Measurements from ENCODE around the gene KAT2B.

Gene KAT2B

GRCh38 chr3:20066850-20067617 is 26.8 kb downstream of the KAT2B start:
- no peak for DNase-seq

DNA sequence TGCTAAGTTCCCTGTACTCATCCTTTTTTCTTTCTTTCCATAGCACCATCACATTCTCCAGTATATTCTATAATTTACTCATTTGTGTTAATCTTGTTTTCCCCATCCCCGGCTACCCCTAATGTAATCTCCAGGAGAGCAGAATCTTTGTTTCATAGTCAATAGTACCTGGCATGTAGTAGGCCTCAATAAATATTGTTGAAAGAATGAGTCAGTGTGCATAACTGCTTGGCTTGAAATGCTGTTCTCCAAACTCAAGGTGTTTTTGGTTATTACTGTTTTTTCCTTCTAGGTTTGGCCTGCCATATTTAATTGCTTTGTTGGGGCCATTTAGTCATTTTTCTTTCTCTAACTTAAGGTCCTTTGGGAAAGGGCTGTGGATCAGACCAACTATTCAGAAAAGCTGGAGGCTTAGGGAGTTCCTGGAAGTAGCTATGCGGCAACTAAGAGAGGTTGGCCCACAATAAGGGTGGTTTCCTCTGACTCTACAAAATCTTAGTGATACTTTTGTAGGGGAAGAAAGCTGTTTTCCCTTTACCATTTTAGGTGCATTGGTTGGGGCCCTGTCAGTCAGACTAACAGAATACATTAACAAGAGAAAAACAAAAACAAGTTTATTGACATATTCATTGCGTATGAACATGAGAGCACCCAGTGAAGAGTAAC is 28.4 kb downstream of the KAT2B start:
- DNase-seq, result no peak

DNA sequence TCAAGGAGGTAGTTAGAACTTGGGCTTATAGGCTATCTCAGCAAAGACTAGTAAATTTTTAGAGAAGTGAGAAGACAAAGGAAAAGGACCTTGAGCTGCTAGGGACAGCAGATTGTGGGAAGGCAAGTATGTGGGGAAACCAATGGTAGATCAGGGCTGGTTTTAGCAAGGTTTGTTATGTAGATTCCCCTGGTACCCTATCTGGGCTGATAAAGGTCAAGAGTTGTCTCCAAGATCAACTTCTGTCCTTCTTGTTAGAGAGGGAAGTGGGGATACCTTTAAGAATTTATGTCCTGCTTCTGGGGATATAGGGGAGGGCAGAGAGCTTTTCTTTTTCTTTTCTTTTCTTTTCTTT is 28.9 kb downstream of the KAT2B start:
- DNase-seq, result no peak

DNA sequence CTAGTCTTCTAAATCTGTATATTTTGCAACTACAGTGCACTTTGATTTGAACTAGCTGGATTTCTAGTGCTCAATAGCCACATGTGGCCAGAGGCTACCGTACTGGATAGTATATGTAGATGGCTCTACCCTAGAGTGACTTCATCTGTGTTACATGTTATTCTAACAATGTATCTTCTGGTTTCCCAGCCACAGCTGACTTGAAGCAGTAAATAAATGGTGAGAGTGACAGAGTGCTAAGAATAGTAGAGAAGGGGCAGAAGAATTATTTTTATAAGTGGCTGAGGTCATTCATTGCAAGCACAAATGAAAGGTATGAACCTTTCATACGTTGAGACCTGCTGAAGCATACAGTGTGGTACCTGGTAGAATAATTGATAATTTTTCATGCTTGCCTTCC is 30.9 kb downstream of the KAT2B start:
- DNase-seq, result no peak

GRCh38 chr3:20072422-20072821 is 32.2 kb downstream of the KAT2B start:
- DNase-seq, result no peak

DNA sequence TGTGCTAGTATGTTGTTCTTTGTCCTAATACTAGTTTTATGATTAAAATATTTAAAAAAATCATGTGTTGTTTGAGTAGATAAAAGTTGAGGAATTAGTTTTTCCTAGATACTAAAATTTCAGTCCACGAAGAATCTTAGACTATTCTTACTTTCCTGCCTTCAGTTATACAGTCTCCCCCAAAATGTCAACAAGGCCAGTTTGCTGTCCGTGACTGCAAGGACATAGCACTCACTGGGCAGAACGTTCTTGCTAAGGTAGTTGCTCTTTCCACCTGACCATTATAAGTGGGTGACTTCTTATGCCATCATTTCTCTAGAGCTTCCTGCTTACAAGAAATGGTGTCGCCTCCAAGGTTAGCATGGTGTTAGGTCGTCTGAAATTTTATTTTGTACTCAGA is 32.8 kb downstream of the KAT2B start:
- DNase-seq, result no peak

GRCh38 chr3:20073683-20074082 is 33.4 kb downstream of the KAT2B start:
- DNase-seq, result no peak

- DNase-seq, result no peak
Measured at GRCh38 chr3:20074226-20075063, 34.2 kb downstream of the KAT2B start.

- DNase-seq, result no peak
Measured at GRCh38 chr3:20075197-20075596, 35.0 kb downstream of the KAT2B start.

DNA sequence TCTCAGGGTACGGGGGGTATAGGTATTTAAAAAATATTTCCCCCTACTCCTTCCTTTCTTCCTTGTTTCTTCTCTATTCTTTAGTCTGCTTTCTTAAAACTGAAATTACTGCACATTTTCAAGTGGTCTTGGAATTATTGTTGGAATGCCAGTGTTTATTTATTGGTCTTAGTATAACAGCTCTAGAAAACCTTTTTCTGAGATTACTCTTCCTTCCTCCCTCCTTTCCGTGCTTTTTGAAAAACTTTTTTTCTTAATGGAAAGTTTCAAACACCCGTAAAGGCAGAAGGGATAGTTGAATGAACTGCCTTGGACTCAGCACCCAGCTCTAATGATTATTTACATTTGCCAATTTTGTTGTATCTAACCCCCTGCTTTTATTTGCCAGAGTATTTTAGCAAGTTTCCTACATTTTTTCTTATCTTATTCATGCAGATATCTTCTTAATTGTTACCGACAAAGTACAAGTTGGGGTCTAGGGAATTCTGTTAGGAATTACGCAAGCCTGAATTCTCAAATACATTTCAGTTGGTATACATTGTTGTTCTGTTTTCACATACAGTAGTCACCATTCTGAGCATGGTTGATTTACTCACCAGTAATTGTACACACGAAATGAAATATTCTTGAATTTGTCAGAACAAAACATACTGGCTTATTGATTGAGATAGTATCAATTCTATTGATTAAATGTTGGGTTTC is 36.2 kb downstream of the KAT2B start:
- no peak for DNase-seq

GRCh38 chr3:20077068-20077467 is 36.8 kb downstream of the KAT2B start:
- no peak for DNase-seq

GRCh38 chr3:20078194-20078714 is 38.0 kb downstream of the KAT2B start:
- DNase-seq, result no peak

GRCh38 chr3:20079621-20080020 is 39.4 kb downstream of the KAT2B start:
- DNase-seq, result no peak

GRCh38 chr3:20080956-20081554 is 40.8 kb downstream of the KAT2B start:
- no peak for DNase-seq

DNA sequence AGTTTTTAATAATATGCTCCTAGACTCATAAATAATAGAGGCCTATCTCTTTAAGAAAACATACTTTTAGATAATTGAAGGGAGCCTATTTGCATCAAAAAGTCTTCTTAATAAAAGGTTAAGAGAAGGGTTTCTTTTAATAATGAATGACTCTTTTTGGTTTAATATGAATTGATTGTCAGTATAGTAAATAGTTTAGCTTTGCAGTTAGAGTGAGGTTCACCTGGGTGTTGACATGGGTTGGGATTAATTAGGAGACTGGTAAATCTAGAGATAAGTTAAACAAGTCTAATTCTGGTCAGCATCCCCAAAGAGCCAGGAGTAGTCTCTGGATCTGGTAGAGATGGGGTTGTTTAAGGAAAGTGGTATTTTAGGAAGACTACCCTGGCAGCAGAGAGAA is 43.0 kb downstream of the KAT2B start:
- no peak for DNase-seq

- no peak for DNase-seq
Measured at GRCh38 chr3:20083953-20084352, 43.7 kb downstream of the KAT2B start.

GRCh38 chr3:20091331-20092047 is 51.2 kb downstream of the KAT2B start:
- DNase-seq, result no peak

DNA sequence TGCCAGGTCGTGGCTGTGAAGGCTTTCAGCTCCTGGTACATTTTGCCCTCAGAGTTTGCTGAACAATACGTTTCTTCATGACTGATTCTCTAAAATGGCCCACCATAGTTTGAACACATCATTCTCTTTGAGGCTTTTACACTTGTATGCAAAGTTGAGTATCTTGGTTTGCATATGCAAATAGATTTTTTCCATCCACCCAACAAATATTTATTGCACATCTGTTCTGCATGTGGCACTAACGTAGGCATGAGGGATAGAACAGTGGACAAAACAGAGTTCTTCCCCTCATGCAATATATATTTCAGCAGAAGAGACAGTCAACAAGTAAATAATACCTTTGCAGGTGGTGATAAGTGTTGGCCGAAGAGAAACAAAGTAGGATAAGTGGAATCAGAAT is 55.2 kb downstream of the KAT2B start:
- no peak for DNase-seq

DNA sequence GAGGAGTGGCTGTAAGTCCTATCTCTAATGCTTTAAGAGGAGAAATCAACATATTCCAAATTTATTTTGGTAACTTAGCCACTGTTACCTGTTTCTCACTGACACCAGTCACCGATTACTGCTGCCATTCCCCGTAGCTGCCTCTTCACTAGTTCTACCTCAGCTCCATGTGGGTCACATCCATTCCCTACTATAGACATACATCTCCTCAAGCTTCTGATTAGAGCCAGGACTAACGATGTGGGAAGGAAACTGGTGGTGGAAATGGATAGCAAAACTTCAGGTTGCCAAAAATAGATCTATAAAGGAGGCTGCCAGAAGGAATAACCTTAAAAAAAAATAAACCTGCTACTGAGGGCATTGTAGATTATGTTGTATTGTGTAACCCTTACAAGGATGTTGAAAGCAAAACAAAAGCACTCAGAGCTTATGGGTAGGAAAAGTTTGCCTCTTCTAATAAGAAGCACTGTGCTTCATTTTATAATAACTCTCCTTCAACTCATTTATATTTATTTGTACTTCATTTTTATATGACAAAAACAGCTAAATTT is 56.0 kb downstream of the KAT2B start:
- no peak for DNase-seq

DNA sequence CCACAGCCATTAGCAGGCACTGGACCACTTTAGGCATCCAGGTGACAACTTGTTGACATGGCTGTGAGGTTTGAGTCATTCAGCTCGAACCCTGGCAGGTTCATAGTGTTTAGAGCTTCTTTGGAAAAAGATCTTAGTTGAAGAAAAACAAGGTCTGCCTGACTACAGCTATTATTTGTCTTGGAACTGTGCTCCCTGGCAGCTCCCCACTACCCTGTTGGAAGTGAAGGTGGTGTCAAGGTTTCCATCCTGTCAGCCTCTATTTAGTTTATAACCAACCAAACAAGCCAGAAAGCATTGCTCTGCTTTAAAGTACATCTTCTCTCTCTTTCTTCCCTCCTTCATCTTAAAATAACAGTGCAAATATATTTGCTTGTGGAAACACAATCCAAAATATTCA is 56.8 kb downstream of the KAT2B start:
- DNase-seq, result no peak

GRCh38 chr3:20099060-20099459 is 58.8 kb downstream of the KAT2B start:
- DNase-seq, result no peak

DNA sequence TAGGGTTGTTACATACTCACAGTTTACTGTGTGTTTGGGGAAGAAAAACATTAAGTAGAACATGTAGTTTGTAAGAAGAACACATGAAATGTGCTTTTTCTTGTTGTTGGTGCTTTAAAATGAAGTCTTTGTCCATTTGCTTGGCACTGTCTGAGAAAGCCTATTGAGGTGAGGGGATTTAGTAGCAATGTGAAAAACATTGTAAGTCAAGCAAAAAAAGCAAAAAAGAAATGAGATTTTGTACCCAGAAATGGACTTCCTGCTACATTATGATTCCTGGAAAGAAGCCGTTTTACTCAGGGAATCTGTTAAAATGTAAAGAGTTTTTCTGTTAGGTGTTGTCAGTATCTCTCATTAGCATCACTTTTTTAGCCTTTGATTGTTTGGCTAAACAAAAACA is 59.9 kb downstream of the KAT2B start:
- DNase-seq, result no peak
